ENCODE data around the gene NEO1. TPM values are rescaled to one million over a fixed set of nuclear protein-coding genes. Genes with fewer than 3 reads are reported as not detected.
"Not testable (repeated sequence)": the region's sequence is repeated elsewhere in the genome, so short reads cannot be mapped to it uniquely, and the experiment has no call there.

NEO1 gene
- polyA plus RNA-seq, 2 of the 4 experiments (the other 2 are of a cell fraction) = 29.1 to 30.3 TPM

DNA sequence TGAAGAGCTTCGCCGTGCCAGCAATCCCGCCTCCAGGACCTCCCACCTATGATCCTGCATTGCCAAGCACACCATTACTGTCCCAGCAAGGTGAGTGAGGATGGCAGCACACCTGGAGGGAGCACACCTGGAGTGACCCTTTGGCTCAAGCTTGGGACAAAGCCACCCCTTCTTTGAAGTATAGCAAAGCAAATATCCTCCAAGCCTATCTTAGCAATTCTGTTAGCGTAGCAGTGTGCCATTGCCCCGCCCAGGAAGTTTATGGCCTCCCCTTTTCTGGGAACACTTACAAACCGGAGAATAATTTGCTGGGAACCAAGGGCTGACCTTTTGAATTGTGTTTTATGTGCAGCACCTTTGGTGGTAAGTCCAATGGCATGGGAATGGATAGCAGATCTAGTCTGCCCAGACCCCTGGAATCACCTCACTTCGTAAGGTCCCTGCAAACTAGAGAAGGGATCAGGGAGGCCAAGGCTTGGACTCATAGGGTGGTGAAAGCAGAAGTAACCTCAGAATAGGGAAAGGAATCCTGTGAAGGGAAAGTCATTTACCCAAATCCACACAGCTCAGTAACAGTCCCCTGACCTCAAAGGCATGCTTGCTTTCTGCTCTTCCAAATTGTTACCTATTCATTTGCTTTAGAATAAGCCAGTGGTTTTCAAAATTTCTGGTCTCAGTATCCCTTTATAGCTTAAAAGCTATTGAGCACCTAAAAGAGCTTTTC lies 246.4 kb downstream of the NEO1 start (continued):
- TF ChIP-seq HES2 (IDR thresholded peaks at IDR 0.05) (no peak), MAFK (IDR thresholded peaks at IDR 0.05; ENCODE audit: partially characterized antibody) (no peak)

GRCh38 chr15:73300286-73300685 lies 248.0 kb downstream of the NEO1 start:
- POLR2A ChIA-PET; H3K4me3 ChIP-seq; H3K9me3 ChIP-seq; H3K4me2 ChIP-seq; ATAC-seq; H3K27ac ChIP-seq; H3K4me1 ChIP-seq; DNase-seq (ENCODE audit: low read depth in 1 of 2, low spot score in 1 of 2): not testable (repeated sequence)
- FAIRE-seq = peak; percentile 39
- WGBS (ENCODE audit: missing lambda C conversion rate) = 88% methylated on average over 11 of the region's 11 CpGs
- CTCF ChIA-PET = interaction anchor here (0.9 to 2.1 kb wide), 3 partner anchors 260 to 404 kb away, joined by 3 to 10 read pairs (median 5); no protein-coding TSS in a partner anchor

GRCh38 chr15:73303636-73304035 lies 251.4 kb downstream of the NEO1 start:
- 97% methylated on average over 5 of the region's 5 CpGs for WGBS (ENCODE audit: missing lambda C conversion rate)

DNA sequence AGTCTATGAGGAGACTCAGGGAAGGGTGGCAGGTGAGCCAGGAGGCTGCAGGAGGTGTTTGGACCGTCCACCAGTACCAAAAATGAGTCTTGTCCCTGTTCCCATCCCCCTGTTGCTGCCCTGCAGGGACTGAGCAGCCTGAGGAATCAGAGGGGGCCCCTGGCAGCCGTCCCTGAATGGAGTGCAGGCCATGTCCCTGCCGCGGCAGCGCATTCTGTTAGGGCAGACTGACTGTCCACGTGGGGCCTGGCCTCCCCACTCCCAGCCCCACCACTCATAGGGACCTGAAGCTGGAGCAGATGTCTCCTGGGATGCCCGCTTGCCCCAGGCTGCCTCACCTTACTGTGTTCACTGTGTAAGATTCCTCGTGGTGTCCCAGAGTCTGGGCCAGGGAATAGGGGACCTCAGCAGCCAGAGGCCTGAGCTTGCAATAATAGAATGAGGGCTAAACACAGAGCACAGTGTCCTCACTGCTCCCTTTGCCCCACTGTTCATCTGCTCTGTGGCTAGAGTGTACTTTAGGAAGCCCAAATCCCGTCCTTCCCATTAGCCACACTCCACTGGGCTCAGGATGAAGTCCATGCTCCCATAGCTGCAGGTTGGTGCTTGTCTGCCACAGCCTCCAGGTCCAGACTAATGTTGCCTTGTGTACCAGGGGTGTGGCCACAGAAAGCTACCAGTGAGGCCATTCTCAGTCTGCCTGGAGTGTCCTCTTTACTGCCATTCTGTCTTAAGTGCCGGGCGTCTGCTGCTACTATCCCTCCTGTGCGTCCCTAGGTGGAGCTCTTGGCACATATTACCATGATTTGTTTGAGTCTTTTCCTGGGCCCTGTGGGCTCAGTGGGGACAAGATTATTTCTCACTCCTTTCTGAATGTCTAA lies 253.3 kb downstream of the NEO1 start:
- Histone ChIP-seq H3K4me1 (no peaks in the 10 kb centered on the region), H3K27ac (no peak overlapping the region), H3K4me3 (no peak overlapping the region), H3K9me3 (no peaks in the 10 kb centered on the region), H3K4me2 (no peak overlapping the region)
- ChIA-PET POLR2A (no interaction called here), CTCF (interaction anchor here (0.6 to 7.0 kb wide), 53 partner anchors 8 to 695 kb away, joined by 3 to 79 read pairs (median 4); partner anchors contain the start of gene NPTN)
- 63% methylated on average over 11 of the region's 12 CpGs for WGBS (ENCODE audit: missing lambda C conversion rate)
- FAIRE-seq (peak; percentile 78), ATAC-seq (peak; percentile 91 to 95), DNase-seq (ENCODE audit: low read depth in 1 of 2, low spot score in 1 of 2) (peak; percentile 81 to 86)
- TF ChIP-seq EHMT2 (IDR thresholded peaks at IDR 0.05; ENCODE audit: low read depth) = no peak
- peak; percentile 89 to 95 for TF ChIP-seq RAD21 (conservative IDR thresholded peaks at IDR 0.05 in 1 of 2, IDR thresholded peaks at IDR 0.05 in 1 of 2)
- TF ChIP-seq CTCF (IDR thresholded peaks at IDR 0.05) = peak; percentile 83
- peak; percentile 74 for TF ChIP-seq SMC3 (IDR thresholded peaks at IDR 0.05)

More at GRCh38 chr15:73303636-73304035, 251.4 kb downstream of the NEO1 start:
- ATAC-seq (no peak), DNase-seq (ENCODE audit: low read depth in 1 of 2, low spot score in 1 of 2) (no peak), FAIRE-seq (no peak)
- no peak overlapping the region for H3K4me2 ChIP-seq
- CTCF ChIA-PET = interaction anchor here (1.4 to 7.0 kb wide), 3 partner anchors 19 to 397 kb away, joined by 4 to 79 read pairs (median 53); partner anchors contain the start of gene NPTN
- TF ChIP-seq ZSCAN20 (CRISPR knock-in tag; IDR thresholded peaks at IDR 0.05) (no peak), CHD4 (IDR thresholded peaks at IDR 0.05; ENCODE audit: borderline replicate concordance) (no peak), RNF2 (IDR thresholded peaks at IDR 0.05; ENCODE audit: borderline replicate concordance, low read depth) (no peak), NR3C1 (IDR thresholded peaks at IDR 0.05) (no peak), FOSB (CRISPR knock-in tag; IDR thresholded peaks at IDR 0.05) (no peak), HOXB13 (CRISPR knock-in tag; IDR thresholded peaks at IDR 0.05; ENCODE audit: low read depth) (no peak), ATOH8 (CRISPR knock-in tag; IDR thresholded peaks at IDR 0.05; ENCODE audit: low read depth) (no peak), JUN (IDR thresholded peaks at IDR 0.05) (no peak), PHF8 (IDR thresholded peaks at IDR 0.05; ENCODE audit: borderline replicate concordance, low read depth) (no peak), TFCP2L1 (CRISPR knock-in tag; IDR thresholded peaks at IDR 0.05) (no peak), EP300 (IDR thresholded peaks at IDR 0.05) (no peak)
- no peak overlapping the region for H3K4me3 ChIP-seq
- POLR2A ChIA-PET = no interaction called here
- no peak overlapping the region for H3K27ac ChIP-seq
- H3K4me1 ChIP-seq = no peaks in the 10 kb centered on the region
- no peaks in the 10 kb centered on the region for H3K9me3 ChIP-seq
